HCT116 (cell line): ENCODE measurements around the gene MAGOH. TPM values are rescaled to one million over a fixed set of nuclear protein-coding genes. Genes with fewer than 3 reads are reported as not detected.

Experiments
- ATAC-seq: fragments of 200-7000 bp; cut with Tn5 transposase; 2 replicates; pipeline ENCODE4 v1.9.1; 2020; ENCODE audit warnings: mild to moderate bottlenecking, moderate library complexity
- BruUV-seq: library from RNA; stranded (reverse); fragments of 400-500 nt; replicated peaks from 2 replicates; lab custom pipeline; 2021; lab: Mats Ljungman, UMichigan
- CTCF ChIA-PET: fragments of 300-600 bp; sonication (Branson Sonifier 250); formaldehyde crosslinking; loops from one replicate; lab custom pipeline; 2021; ENCODE audit warnings: antibody characterized with exemption; lab: Charles Lee
- POLR2A ChIA-PET: fragments of 300-600, 350-600 bp; sonication (Branson Sonifier 250); formaldehyde crosslinking; loops from one replicate; lab custom pipeline; 2021; ENCODE audit warnings: antibody characterized with exemption; lab: Charles Lee
- RAD21 ChIA-PET, 2 experiments: fragments of 300-600 bp; sonication (Branson Sonifier 250); formaldehyde crosslinking; loops; one replicate each; lab custom pipeline; 2023; ENCODE audit warnings: low total read pairs in 2 of 2; ENCODE audit not compliant: uncharacterized antibody in 2 of 2, unreplicated experiment in 2 of 2, low non-redundant PET in 1 of 2; lab: Charles Lee
- DNase-seq: peaks from one replicate; pipeline ENCODE4 v3.0.0-alpha.2; 2010; ENCODE audit warnings: low read depth, low spot score
- H2AFZ ChIP-seq: fragments of 200-600 bp; shearing (Covaris generic), sonication (generic); 2 replicates; pipeline ENCODE4 v1.6.1; 2017; ENCODE audit warnings: low read depth, mixed run types, mixed read lengths, antibody characterized with exemption, low read length; ENCODE audit not compliant: poor library complexity, severe bottlenecking
- H3K27ac ChIP-seq: 2 replicates; pipeline ENCODE4 v1.5.1; 2012; ENCODE audit warnings: low read depth, low read length
- H3K27me3 ChIP-seq: fragments of 200-600 bp; sonication (generic); 2 replicates; pipeline ENCODE4 v1.6.1; 2016; ENCODE audit warnings: mixed run types, low read length, mixed read lengths; ENCODE audit not compliant: insufficient read depth
- H3K36me3 ChIP-seq, 2 experiments: fragments of 200-500 bp in 1 of 2; fragments of 200-600 bp in 1 of 2; sonication (Bioruptor generic) in 1 of 2; sonication (generic) in 1 of 2; 2 replicates each; pipeline versions ENCODE4 v1.5.1 to v1.6.1; 2014 to 2016; ENCODE audit warnings: low read length in 2 of 2, inconsistent platforms in 1 of 2, mixed read lengths in 1 of 2, mixed run types in 1 of 2; ENCODE audit not compliant: insufficient read depth in 2 of 2, control insufficient read depth in 1 of 2
- H3K4me1 ChIP-seq, 2 experiments: fragments of 200-600 bp in 1 of 2; sonication (generic) in 1 of 2; 2 replicates each; pipeline versions ENCODE4 v1.5.1 to v1.6.1; 2012 to 2017; ENCODE audit warnings: low read length in 2 of 2, inconsistent platforms in 1 of 2, mild to moderate bottlenecking in 1 of 2, mixed read lengths in 1 of 2, mixed run types in 1 of 2, moderate library complexity in 1 of 2; ENCODE audit not compliant: insufficient read depth in 2 of 2, control insufficient read depth in 1 of 2
- H3K4me2 ChIP-seq: fragments of 200-600 bp; sonication (generic); 2 replicates; pipeline ENCODE4 v1.6.1; 2017; ENCODE audit warnings: mixed run types, low read length, mixed read lengths
- H3K4me3 ChIP-seq, 2 experiments: fragments of 200-600 bp in 1 of 2; sonication (generic) in 1 of 2; replicated peaks in 1 of 2; 2 replicates each; pipeline ENCODE4 v1.5.1; 2011 to 2016; ENCODE audit warnings: low read length in 2 of 2, control low read depth in 1 of 2, low read depth in 1 of 2, mild to moderate bottlenecking in 1 of 2, mixed read lengths in 1 of 2, mixed run types in 1 of 2
- H3K79me2 ChIP-seq: fragments of 200-600 bp; sonication (generic); 2 replicates; pipeline ENCODE4 v1.6.1; 2017; ENCODE audit warnings: mild to moderate bottlenecking, mixed run types, low read length, moderate library complexity, mixed read lengths; ENCODE audit not compliant: insufficient read depth
- H3K9ac ChIP-seq: fragments of 200-600 bp; sonication (generic); 2 replicates; pipeline ENCODE4 v1.6.1; 2016; ENCODE audit warnings: low read length, mixed read lengths
- H3K9me2 ChIP-seq: fragments of 200-600 bp; sonication (generic), shearing (Covaris generic); 2 replicates; pipeline ENCODE4 v1.6.1; 2017; ENCODE audit warnings: mixed run types, mild to moderate bottlenecking, moderate library complexity; ENCODE audit not compliant: insufficient read depth
- H3K9me3 ChIP-seq, 2 experiments: fragments of 200-500 bp in 1 of 2; fragments of 200-600 bp in 1 of 2; sonication (Bioruptor generic) in 1 of 2; sonication (generic) in 1 of 2; 2 replicates each; pipeline ENCODE4 v1.6.1; 2014 to 2017; ENCODE audit warnings: low read length in 2 of 2, mixed read lengths in 2 of 2, inconsistent platforms in 1 of 2, low read depth in 1 of 2, mild to moderate bottlenecking in 1 of 2, mixed run types in 1 of 2, moderate library complexity in 1 of 2; ENCODE audit not compliant: control insufficient read depth in 1 of 2, insufficient read depth in 1 of 2
- H4K20me1 ChIP-seq: fragments of 200-600 bp; sonication (generic), shearing (Covaris generic); 2 replicates; pipeline ENCODE4 v1.6.1; 2017; ENCODE audit warnings: mixed run types, mild to moderate bottlenecking, moderate library complexity; ENCODE audit not compliant: insufficient read depth
- CBX3 ChIP-seq: IDR thresholded peaks from 2 replicates; pipeline ENCODE4 v1.6.1; 2012; ENCODE audit warnings: low read depth
- FOSL1 ChIP-seq: IDR thresholded peaks from 2 replicates; pipeline ENCODE4 v1.6.1; 2012; ENCODE audit warnings: low read depth
- MAX ChIP-seq: IDR thresholded peaks from 2 replicates; pipeline ENCODE4 v1.6.1; 2012
- POLR2A ChIP-seq: IDR thresholded peaks from 2 replicates; pipeline ENCODE4 v1.7.0; 2011; ENCODE audit warnings: borderline replicate concordance; ENCODE audit not compliant: insufficient read depth, insufficient read length; ENCODE audit errors: extremely low read depth
- RAD21 ChIP-seq: IDR thresholded peaks from 2 replicates; pipeline ENCODE4 v1.6.1; 2012; ENCODE audit warnings: low read depth, mild to moderate bottlenecking
- SIN3A ChIP-seq: IDR thresholded peaks from 2 replicates; pipeline ENCODE4 v1.6.1; 2012; ENCODE audit warnings: low read depth
- SP1 ChIP-seq: IDR thresholded peaks from 2 replicates; pipeline ENCODE4 v1.6.1; 2012; ENCODE audit warnings: low read depth
- SRF ChIP-seq: IDR thresholded peaks from 2 replicates; pipeline ENCODE4 v1.6.1; 2012; ENCODE audit warnings: low read depth
- YY1 ChIP-seq: IDR thresholded peaks from 2 replicates; pipeline ENCODE4 v1.6.1; 2011; ENCODE audit warnings: low read length, low read depth, moderate library complexity, mild to moderate bottlenecking; ENCODE audit not compliant: insufficient replicate concordance; ENCODE audit errors: extremely low read depth
- ZBTB33 ChIP-seq: IDR thresholded peaks from 2 replicates; pipeline ENCODE4 v1.6.1; 2011; ENCODE audit warnings: mild to moderate bottlenecking, low read length, moderate library complexity; ENCODE audit not compliant: insufficient replicate concordance; ENCODE audit errors: extremely low read depth
- ZFX ChIP-seq: fragments of 450-650 bp; IDR thresholded peaks from 2 replicates; pipeline ENCODE4 v1.6.1; 2017
- intact Hi-C: fragments of 100-400 bp; cut with micrococcal nuclease; formaldehyde crosslinking; loops from 2 replicates; pipeline ENCODE4 v1.10.0; 2022
- total RNA-seq: library from RNA; stranded (reverse); gene quantifications from one replicate; pipeline ENCODE4 v1.2.1, GENCODE V29; 2021; ENCODE audit not compliant: unreplicated experiment
- TF ChIP-seq, protein P1 (sequence below): IDR thresholded peaks from 2 replicates; pipeline ENCODE4 v1.6.1; 2012
- TF ChIP-seq, protein P2 (sequence below): IDR thresholded peaks from 2 replicates; pipeline ENCODE4 v1.6.1; 2012; ENCODE audit warnings: low read depth

Gene MAGOH
- total RNA-seq, 1 experiment from 2014 or later = 63.7 TPM

DNA sequence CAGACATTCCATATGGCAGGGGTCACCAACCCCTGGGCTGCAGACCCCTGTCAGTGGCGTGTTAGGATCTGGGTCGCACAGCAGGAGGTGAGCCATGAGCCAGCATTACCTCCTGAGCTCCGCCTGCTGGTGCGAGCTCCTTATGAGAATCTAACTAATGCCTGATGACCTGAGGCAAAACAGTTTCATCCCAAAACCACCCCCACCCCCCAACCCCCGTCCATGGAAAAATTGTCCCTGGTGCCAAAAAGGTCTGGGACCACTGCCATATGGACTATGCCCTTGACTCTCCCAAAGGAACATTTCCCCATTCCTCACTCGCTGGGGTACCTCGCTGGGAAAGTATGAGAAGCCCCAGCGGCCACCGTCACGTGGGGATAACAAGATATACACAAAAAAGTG, 48.1 kb downstream of the MAGOH start:
- Histone ChIP-seq H2AFZ (no peak overlapping the region), H3K4me3 (no peak overlapping the region)
- TF ChIP-seq, protein P1, sequence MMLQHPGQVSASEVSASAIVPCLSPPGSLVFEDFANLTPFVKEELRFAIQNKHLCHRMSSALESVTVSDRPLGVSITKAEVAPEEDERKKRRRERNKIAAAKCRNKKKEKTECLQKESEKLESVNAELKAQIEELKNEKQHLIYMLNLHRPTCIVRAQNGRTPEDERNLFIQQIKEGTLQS = no peak
- TF ChIP-seq ZFX = no peak
- no peak for TF ChIP-seq YY1
- TF ChIP-seq CBX3 = no peak
- TF ChIP-seq, protein P2, sequence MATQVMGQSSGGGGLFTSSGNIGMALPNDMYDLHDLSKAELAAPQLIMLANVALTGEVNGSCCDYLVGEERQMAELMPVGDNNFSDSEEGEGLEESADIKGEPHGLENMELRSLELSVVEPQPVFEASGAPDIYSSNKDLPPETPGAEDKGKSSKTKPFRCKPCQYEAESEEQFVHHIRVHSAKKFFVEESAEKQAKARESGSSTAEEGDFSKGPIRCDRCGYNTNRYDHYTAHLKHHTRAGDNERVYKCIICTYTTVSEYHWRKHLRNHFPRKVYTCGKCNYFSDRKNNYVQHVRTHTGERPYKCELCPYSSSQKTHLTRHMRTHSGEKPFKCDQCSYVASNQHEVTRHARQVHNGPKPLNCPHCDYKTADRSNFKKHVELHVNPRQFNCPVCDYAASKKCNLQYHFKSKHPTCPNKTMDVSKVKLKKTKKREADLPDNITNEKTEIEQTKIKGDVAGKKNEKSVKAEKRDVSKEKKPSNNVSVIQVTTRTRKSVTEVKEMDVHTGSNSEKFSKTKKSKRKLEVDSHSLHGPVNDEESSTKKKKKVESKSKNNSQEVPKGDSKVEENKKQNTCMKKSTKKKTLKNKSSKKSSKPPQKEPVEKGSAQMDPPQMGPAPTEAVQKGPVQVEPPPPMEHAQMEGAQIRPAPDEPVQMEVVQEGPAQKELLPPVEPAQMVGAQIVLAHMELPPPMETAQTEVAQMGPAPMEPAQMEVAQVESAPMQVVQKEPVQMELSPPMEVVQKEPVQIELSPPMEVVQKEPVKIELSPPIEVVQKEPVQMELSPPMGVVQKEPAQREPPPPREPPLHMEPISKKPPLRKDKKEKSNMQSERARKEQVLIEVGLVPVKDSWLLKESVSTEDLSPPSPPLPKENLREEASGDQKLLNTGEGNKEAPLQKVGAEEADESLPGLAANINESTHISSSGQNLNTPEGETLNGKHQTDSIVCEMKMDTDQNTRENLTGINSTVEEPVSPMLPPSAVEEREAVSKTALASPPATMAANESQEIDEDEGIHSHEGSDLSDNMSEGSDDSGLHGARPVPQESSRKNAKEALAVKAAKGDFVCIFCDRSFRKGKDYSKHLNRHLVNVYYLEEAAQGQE = no peak
- TF ChIP-seq RAD21 = no peak
- no peak for TF ChIP-seq FOSL1
- TF ChIP-seq SIN3A = no peak
- TF ChIP-seq ZBTB33 = no peak
- TF ChIP-seq POLR2A = no peak
- no peak for TF ChIP-seq SP1
- TF ChIP-seq MAX = no peak
- TF ChIP-seq SRF = no peak
- TF ChIP-seq, all 23 proteins: peak for 0
- CTCF ChIA-PET = no interaction called here
- no peak for ATAC-seq
- no peaks in the 10 kb centered on the region for H3K9me3 ChIP-seq
- RAD21 ChIA-PET = interaction anchor here in 1 of 2 experiments (0.6 kb wide), 1 partner anchor 26 kb away, joined by 5 read pairs; no protein-coding TSS in a partner anchor
- no TSS peak for BruUV-seq
- DNase-seq = no peak
- H3K36me3 ChIP-seq = no peaks in the 10 kb centered on the region
- H3K9me2 ChIP-seq = no peaks in the 10 kb centered on the region
- intact Hi-C loops = no loop called here
- no peaks in the 10 kb centered on the region for H4K20me1 ChIP-seq
- no peaks in the 10 kb centered on the region for H3K79me2 ChIP-seq
- POLR2A ChIA-PET = no interaction called here
- no peak overlapping the region for H3K9ac ChIP-seq
- no peaks in the 10 kb centered on the region for H3K27me3 ChIP-seq
- no peak overlapping the region for H3K27ac ChIP-seq
- peaks cover 0 to 4% of the 10 kb centered on the region in 2 experiments; a peak in 1 of 4 replicates for H3K4me1 ChIP-seq
- H3K4me2 ChIP-seq = no peak overlapping the region
